Panc1 (cell line): ENCODE results near the gene COL11A1.
"Not testable (repeated sequence)": the region's sequence is repeated elsewhere in the genome, so short reads cannot be mapped to it uniquely, and the experiment has no call there.

Experiments used
- POLR2AphosphoS5 ChIP-seq: IDR thresholded peaks from 2 replicates; pipeline ENCODE4 v1.6.1; 2012; ENCODE audit warnings: mild to moderate bottlenecking, low read depth, low read length, moderate library complexity
- TCF7L2 ChIP-seq: IDR thresholded peaks from 2 replicates; pipeline ENCODE4 v1.6.1; 2011; ENCODE audit warnings: mild to moderate bottlenecking, low read depth, low read length, inconsistent platforms
- TF ChIP-seq, protein P1 (sequence below): fragments of 450-650 bp; IDR thresholded peaks from 2 replicates; pipeline ENCODE4 v1.5.1; 2017; ENCODE audit warnings: mild to moderate bottlenecking

DNA sequence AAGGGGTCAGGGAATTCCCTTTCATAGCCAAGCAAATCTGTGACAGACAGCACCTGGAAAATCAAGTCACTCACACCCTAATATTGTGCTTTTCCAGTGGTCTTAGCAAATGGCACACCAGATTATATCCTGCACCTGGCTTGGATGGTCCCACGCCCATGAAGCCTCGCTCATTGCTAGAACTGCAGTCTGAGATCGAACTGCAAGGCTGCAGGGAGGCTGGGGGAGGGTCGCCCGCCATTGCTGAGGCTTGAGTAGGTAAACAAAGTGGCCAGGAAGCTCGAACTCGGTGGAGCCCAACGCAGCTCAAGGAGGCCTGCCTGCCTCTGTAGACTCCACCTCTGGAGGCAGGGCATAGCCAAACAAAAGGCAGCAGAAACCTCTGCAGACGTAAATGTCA lies 281.6 kb downstream of the COL11A1 start:
- not testable (repeated sequence) for TF ChIP-seq POLR2AphosphoS5, TCF7L2
- TF ChIP-seq, protein P1, sequence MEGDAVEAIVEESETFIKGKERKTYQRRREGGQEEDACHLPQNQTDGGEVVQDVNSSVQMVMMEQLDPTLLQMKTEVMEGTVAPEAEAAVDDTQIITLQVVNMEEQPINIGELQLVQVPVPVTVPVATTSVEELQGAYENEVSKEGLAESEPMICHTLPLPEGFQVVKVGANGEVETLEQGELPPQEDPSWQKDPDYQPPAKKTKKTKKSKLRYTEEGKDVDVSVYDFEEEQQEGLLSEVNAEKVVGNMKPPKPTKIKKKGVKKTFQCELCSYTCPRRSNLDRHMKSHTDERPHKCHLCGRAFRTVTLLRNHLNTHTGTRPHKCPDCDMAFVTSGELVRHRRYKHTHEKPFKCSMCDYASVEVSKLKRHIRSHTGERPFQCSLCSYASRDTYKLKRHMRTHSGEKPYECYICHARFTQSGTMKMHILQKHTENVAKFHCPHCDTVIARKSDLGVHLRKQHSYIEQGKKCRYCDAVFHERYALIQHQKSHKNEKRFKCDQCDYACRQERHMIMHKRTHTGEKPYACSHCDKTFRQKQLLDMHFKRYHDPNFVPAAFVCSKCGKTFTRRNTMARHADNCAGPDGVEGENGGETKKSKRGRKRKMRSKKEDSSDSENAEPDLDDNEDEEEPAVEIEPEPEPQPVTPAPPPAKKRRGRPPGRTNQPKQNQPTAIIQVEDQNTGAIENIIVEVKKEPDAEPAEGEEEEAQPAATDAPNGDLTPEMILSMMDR, result not testable (repeated sequence)
